Measurements from ENCODE around the gene UNG. TPM values are rescaled to one million over a fixed set of nuclear protein-coding genes. Genes with fewer than 3 reads are reported as not detected.

Gene UNG
- polyA plus RNA-seq, 2 of the 4 experiments (the other 2 are of a cell fraction), result 55.6 to 77.6 TPM

GRCh38 chr12:109124878-109125648 is 27.7 kb downstream of the UNG start:
- ChIA-PET CTCF (interaction anchor here (1.2 to 1.4 kb wide), 3 partner anchors 9 to 260 kb away, joined by 3 read pairs; no protein-coding TSS in a partner anchor), POLR2A (no interaction called here)
- Histone ChIP-seq H3K9me3 (no peaks in the 10 kb centered on the region), H3K4me1 (peaks cover 8% of the 10 kb centered on the region; the same call in 1 of the 3 replicates), H3K27ac (no peak overlapping the region), H3K4me3 (no peak overlapping the region), H3K4me2 (no peak overlapping the region)
- DNase-seq (ENCODE audit: low read depth in 1 of 2, low spot score in 1 of 2) (no peak), FAIRE-seq (no peak), ATAC-seq (no peak)
- TF ChIP-seq HES2 (IDR thresholded peaks at IDR 0.05), result no peak
- TF ChIP-seq HEYL (CRISPR knock-in tag; IDR thresholded peaks at IDR 0.05), result no peak
- no peak for TF ChIP-seq RFX5 (IDR thresholded peaks at IDR 0.05)
- no peak for TF ChIP-seq CHD2 (IDR thresholded peaks at IDR 0.05; ENCODE audit: low read length, partially characterized antibody)
- no peak for TF ChIP-seq KDM5A (IDR thresholded peaks at IDR 0.05)
- no peak for TF ChIP-seq JUNB (IDR thresholded peaks at IDR 0.05)
- no peak for TF ChIP-seq POLR2A (IDR thresholded peaks at IDR 0.05; ENCODE audit: low read length)
- TF ChIP-seq HMGXB4 (CRISPR knock-in tag; IDR thresholded peaks at IDR 0.05; ENCODE audit: borderline replicate concordance), result no peak
- TF ChIP-seq ZSCAN20 (CRISPR knock-in tag; IDR thresholded peaks at IDR 0.05), result no peak
- TF ChIP-seq EHF (CRISPR knock-in tag; IDR thresholded peaks at IDR 0.05), result no peak
- TF ChIP-seq FOXS1 (CRISPR knock-in tag; IDR thresholded peaks at IDR 0.05), result no peak
- no peak for TF ChIP-seq NPAS2 (CRISPR knock-in tag; IDR thresholded peaks at IDR 0.05; ENCODE audit: borderline replicate concordance)
- TF ChIP-seq KDM1A (IDR thresholded peaks at IDR 0.05; ENCODE audit: low read depth), result no peak
- TF ChIP-seq EP300 (IDR thresholded peaks at IDR 0.05), result no peak
- no peak for TF ChIP-seq ZNF302 (CRISPR knock-in tag; IDR thresholded peaks at IDR 0.05)
- 78% methylated on average over 12 of the region's 12 CpGs for WGBS (ENCODE audit: missing lambda C conversion rate)

GRCh38 chr12:109125791-109126190 is 28.4 kb downstream of the UNG start:
- peaks cover 8% of the 10 kb centered on the region; the same call in 1 of the 3 replicates for H3K4me1 ChIP-seq
- no peak overlapping the region for H3K4me3 ChIP-seq
- TF ChIP-seq NFE2L2 (conservative IDR thresholded peaks at IDR 0.05; ENCODE audit: low read length) (no peak), SREBF2 (IDR thresholded peaks at IDR 0.05) (no peak), ELK1 (IDR thresholded peaks at IDR 0.05; ENCODE audit: low read depth, low read length) (no peak), CBX2 (IDR thresholded peaks at IDR 0.05; ENCODE audit: borderline replicate concordance, low read depth) (no peak)
- ATAC-seq (no peak), FAIRE-seq (no peak), DNase-seq (ENCODE audit: low read depth in 1 of 2, low spot score in 1 of 2) (no peak)
- H3K9me3 ChIP-seq, result no peaks in the 10 kb centered on the region
- ChIA-PET CTCF (interaction anchor here (1.4 kb wide), 1 partner anchor 8 kb away, joined by 3 read pairs; no protein-coding TSS in a partner anchor), POLR2A (no interaction called here)
- WGBS (ENCODE audit: missing lambda C conversion rate), result 75% methylated on average over 7 of the region's 7 CpGs
- H3K4me2 ChIP-seq, result no peak overlapping the region
- no peak overlapping the region for H3K27ac ChIP-seq

- FAIRE-seq (no peak), ATAC-seq (no peak), DNase-seq (ENCODE audit: low read depth in 1 of 2, low spot score in 1 of 2) (no peak)
- no peaks in the 10 kb centered on the region for H3K9me3 ChIP-seq
- H3K4me1 ChIP-seq, result peaks cover 8% of the 10 kb centered on the region; the same call in 1 of the 3 replicates
- TF ChIP-seq ESRRA (IDR thresholded peaks at IDR 0.05; ENCODE audit: borderline replicate concordance, low read length) (no peak), SREBF2 (IDR thresholded peaks at IDR 0.05) (no peak), HMGXB4 (CRISPR knock-in tag; IDR thresholded peaks at IDR 0.05; ENCODE audit: borderline replicate concordance) (no peak), MAFK (IDR thresholded peaks at IDR 0.05; ENCODE audit: partially characterized antibody) (no peak), POLR2AphosphoS2 (conservative IDR thresholded peaks at IDR 0.05; ENCODE audit: low read length) (no peak), SMC3 (IDR thresholded peaks at IDR 0.05) (no peak), FOSB (CRISPR knock-in tag; IDR thresholded peaks at IDR 0.05) (no peak), PHF8 (IDR thresholded peaks at IDR 0.05; ENCODE audit: borderline replicate concordance, low read depth) (no peak)
- H3K4me3 ChIP-seq, result no peak overlapping the region
- H3K27ac ChIP-seq, result no peak overlapping the region
- CTCF ChIA-PET, result interaction anchor here (1.5 to 2.8 kb wide), 2 partner anchors 12 to 14 kb away, joined by 3 to 20 read pairs; no protein-coding TSS in a partner anchor
- no peak overlapping the region for H3K4me2 ChIP-seq
- POLR2A ChIA-PET, result no interaction called here
- 54% methylated on average over 3 of the region's 3 CpGs for WGBS (ENCODE audit: missing lambda C conversion rate)
Observed at GRCh38 chr12:109126784-109127183, 29.4 kb downstream of the UNG start.

All from A549 (cell line).